Natural killer cell treated with Interleukin-12 subunit alpha and Interleukin-12 subunit beta and Interleukin-15 and Interleukin-18, amount 100 ng/mL, for 72 hours (primary cell): ENCODE data around the gene WDR13. TPM values are rescaled to one million over a fixed set of nuclear protein-coding genes. Genes with fewer than 3 reads are reported as not detected.
"Not testable (repeated sequence)": the region's sequence is repeated elsewhere in the genome, so short reads cannot be mapped to it uniquely, and the experiment has no call there.

ENCODE experiments used
- ATAC-seq, 2 donors: fragments of 150-1000 bp; cut with Tn5 transposase in 1 of 2; sonication (Bioruptor Pico), chemical (Tn5 transposase) in 1 of 2; 2 replicates each; pipeline ENCODE4 v1.10.0; 2021
- DNase-seq: peaks from one replicate; pipeline ENCODE4 v3.0.0; 2022; ENCODE audit warnings: low spot score
- H3K27ac Mint-ChIP-seq, 2 donors: 1 replicate in 1 of 2; 2 replicates in 1 of 2; pipeline ENCODE4 v1.8.0; 2022; ENCODE audit warnings: mixed read lengths in 2 of 2, mild to moderate bottlenecking in 1 of 2, moderate library complexity in 1 of 2
- H3K27me3 Mint-ChIP-seq, 2 donors: 1 replicate in 1 of 2; 2 replicates in 1 of 2; pipeline ENCODE4 v1.8.0; 2022; ENCODE audit warnings: mixed read lengths in 2 of 2
- H3K36me3 Mint-ChIP-seq: one replicate; pipeline ENCODE4 v1.8.0; 2022; ENCODE audit warnings: mixed read lengths
- H3K4me1 Mint-ChIP-seq, 2 donors: 1 replicate in 1 of 2; 2 replicates in 1 of 2; pipeline ENCODE4 v1.8.0; 2022; ENCODE audit warnings: low read depth in 2 of 2, mixed read lengths in 2 of 2, mild to moderate bottlenecking in 1 of 2
- H3K4me3 Mint-ChIP-seq: one replicate; pipeline ENCODE4 v1.8.0; 2022; ENCODE audit warnings: mixed read lengths
- H3K9me3 Mint-ChIP-seq: 2 replicates; pipeline ENCODE4 v1.8.0; 2022; ENCODE audit warnings: mixed read lengths
- total RNA-seq, 2 donors: library from RNA; stranded (reverse); gene quantifications; one replicate each; pipeline ENCODE4 v1.2.3, GENCODE V29; 2022

Gene WDR13
- total RNA-seq, 2 donors from 2014 or later = 39.7 to 64.7 TPM

- Mint-ChIP-seq H3K27me3 (peaks cover 4 to 9% of the 10 kb centered on the region in 2 donors), H3K9me3 (no peaks in the 10 kb centered on the region)
- DNase-seq = no peak
These were observed 51.8 kb downstream of the WDR13 start for GRCh38 chrX:48649102-48649501.

DNA sequence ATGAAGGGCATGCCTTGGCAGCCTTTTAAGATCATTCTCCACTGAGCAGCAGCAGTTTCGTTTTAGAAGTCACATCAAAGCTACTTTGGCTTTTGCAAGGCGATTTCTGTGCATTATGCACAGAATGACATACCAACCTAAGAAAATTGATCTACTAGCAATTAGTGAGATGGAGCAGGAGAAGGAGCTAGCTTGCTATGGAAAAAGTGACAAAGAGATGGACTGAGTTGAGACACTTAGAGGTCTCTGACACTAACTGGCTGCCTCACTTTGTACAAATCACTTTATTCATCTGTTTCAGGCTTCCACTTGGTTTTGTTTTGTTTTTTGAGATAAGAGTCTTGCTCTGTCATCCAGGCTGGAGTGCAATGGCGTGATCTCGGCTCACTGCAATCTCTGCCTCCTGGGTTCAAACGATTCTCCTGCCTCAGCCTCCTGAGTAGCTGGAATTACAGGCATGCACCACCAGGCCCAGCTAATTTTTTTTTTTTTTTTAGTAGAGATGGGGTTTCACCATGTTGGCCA is 54.8 kb downstream of the WDR13 start:
- ATAC-seq, H3K4me1 Mint-ChIP-seq, H3K36me3 Mint-ChIP-seq, H3K4me3 Mint-ChIP-seq, H3K9me3 Mint-ChIP-seq, DNase-seq, H3K27ac Mint-ChIP-seq: not testable (repeated sequence)
- H3K27me3 Mint-ChIP-seq = peaks cover 6 to 17% of the 10 kb centered on the region in 2 donors

More at GRCh38 chrX:48649102-48649501, 51.8 kb downstream of the WDR13 start:
- H3K27ac Mint-ChIP-seq = no peak overlapping the region
- H3K4me1 Mint-ChIP-seq = peaks cover 2 to 9% of the 10 kb centered on the region in 2 donors
- ATAC-seq = no peak
- no peak overlapping the region for H3K4me3 Mint-ChIP-seq
- H3K36me3 Mint-ChIP-seq = no peaks in the 10 kb centered on the region

GRCh38 chrX:48654746-48655145 is 57.5 kb downstream of the WDR13 start:
- H3K4me1 Mint-ChIP-seq, H3K27ac Mint-ChIP-seq, DNase-seq, H3K36me3 Mint-ChIP-seq, ATAC-seq, H3K9me3 Mint-ChIP-seq, H3K4me3 Mint-ChIP-seq: not testable (repeated sequence)
- H3K27me3 Mint-ChIP-seq = peaks cover 6 to 14% of the 10 kb centered on the region in 2 donors

Other genes starting within 250 kb of the WDR13 start
- not detected for gene SSX3, start 240.8 kb upstream of the WDR13 start, total RNA-seq
- gene SSX4, start 214.0 kb upstream of the WDR13 start, total RNA-seq = not detected
- not detected for gene SSX4B, start 185.5 kb upstream of the WDR13 start, total RNA-seq
- 100 to 1,000 TPM in 1 of 2 donors, 10 to 100 TPM in 1; 70.7 to 156 TPM for gene SLC38A5, start 127.2 kb upstream of the WDR13 start, total RNA-seq
- gene FTSJ1, start 121.3 kb upstream of the WDR13 start, total RNA-seq = 100 to 1,000 TPM in 1 of 2 donors, 10 to 100 TPM in 1; 83.8 to 120 TPM
- 10 to 100 TPM; 25.9 to 31.0 TPM for gene PORCN, start 88.5 kb upstream of the WDR13 start, total RNA-seq
- 100 to 1,000 TPM; 380 to 399 TPM for gene EBP, start 75.7 kb upstream of the WDR13 start, total RNA-seq
- gene TBC1D25, start 57.8 kb upstream of the WDR13 start, total RNA-seq = 10 to 100 TPM; 31.8 to 37.0 TPM
- 100 to 1,000 TPM; 329 to 362 TPM for gene RBM3, start 23.0 kb upstream of the WDR13 start, total RNA-seq
- 100 to 1,000 TPM in 1 of 2 donors, 10 to 100 TPM in 1; 98.7 to 109 TPM for gene WAS, start 86.3 kb downstream of the WDR13 start, total RNA-seq
- 10 to 100 TPM; 19.2 to 33.8 TPM for gene SUV39H1, start 99.2 kb downstream of the WDR13 start, total RNA-seq
- not detected for gene GLOD5, start 164.3 kb downstream of the WDR13 start, total RNA-seq
- under 1 TPM in 1 of 2 donors, not detected in 1; 0.73 TPM for gene GATA1, start 189.1 kb downstream of the WDR13 start, total RNA-seq
- 10 to 100 TPM; 66.0 to 71.5 TPM for gene HDAC6, start 204.6 kb downstream of the WDR13 start, total RNA-seq
- gene ERAS, start 229.0 kb downstream of the WDR13 start, total RNA-seq = not detected
- under 1 TPM; 0.42 to 0.55 TPM for gene PCSK1N, start 238.1 kb downstream of the WDR13 start, total RNA-seq